NCI-H187 treated with DMSO at 0.1 percent for 48 hours (cell line): ENCODE measurements around the gene PATL2.
"Not testable (repeated sequence)": the region's sequence is repeated elsewhere in the genome, so short reads cannot be mapped to it uniquely, and the experiment has no call there.

Source experiments
- DNase-seq: peaks from one replicate; lab custom pipeline; 2025; lab: John Stamatoyannopoulos, UW

PATL2 gene

GRCh38 chr15:44690245-44690644 is 20.9 kb downstream of the PATL2 start:
- DNase-seq, result not testable (repeated sequence)

GRCh38 chr15:44689318-44689717 is 21.8 kb downstream of the PATL2 start:
- not testable (repeated sequence) for DNase-seq

GRCh38 chr15:44682809-44683682 is 28.1 kb downstream of the PATL2 start:
- peak; percentile 9 for DNase-seq

- no peak for DNase-seq
Measured at GRCh38 chr15:44682211-44682610, 28.9 kb downstream of the PATL2 start.

- DNase-seq, result no peak
Measured at GRCh38 chr15:44676676-44677075, 34.4 kb downstream of the PATL2 start.

GRCh38 chr15:44675911-44676310 is 35.2 kb downstream of the PATL2 start:
- no peak for DNase-seq

DNA sequence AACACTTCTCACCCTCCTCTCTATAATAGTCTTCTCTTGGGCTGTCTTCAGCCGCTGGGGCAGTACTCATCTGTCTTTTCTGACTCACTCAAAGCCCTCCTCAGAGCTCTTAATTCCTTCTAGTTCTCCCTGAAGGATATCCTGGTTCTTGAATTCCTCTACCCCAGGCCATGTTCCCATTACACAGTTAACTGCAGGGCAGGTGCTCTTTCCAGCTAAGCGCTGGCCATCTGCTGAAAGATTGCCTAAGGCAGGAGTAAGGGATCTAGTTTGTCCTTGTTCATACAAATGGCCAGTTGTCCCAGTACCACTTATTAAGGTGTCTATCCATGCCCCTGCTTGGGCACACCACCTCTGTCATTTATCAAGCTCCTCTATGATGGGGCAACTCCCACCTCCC is 37.5 kb downstream of the PATL2 start:
- DNase-seq, result no peak

- no peak for DNase-seq
Measured at GRCh38 chr15:44670087-44670950, 40.8 kb downstream of the PATL2 start.

DNA sequence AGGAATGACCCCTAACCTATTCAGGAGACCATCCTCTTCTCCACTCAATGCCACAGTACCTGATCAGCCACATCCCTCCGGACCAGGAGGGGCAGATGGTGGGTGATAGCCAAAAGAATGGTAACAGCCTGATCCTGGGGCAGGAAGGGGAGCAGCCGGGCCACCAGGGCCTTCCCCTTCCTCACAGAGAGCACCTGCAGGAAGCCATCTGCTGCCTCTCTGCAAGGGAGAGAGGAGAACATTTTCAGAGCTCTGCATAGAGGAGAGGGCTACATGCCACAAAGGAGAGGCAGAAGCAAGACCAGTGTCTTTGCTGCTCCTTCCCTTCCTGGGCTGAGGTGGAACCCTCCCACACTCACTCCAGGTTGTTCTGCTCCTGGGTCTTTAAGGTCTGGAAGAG is 42.2 kb downstream of the PATL2 start:
- DNase-seq, result no peak

DNA sequence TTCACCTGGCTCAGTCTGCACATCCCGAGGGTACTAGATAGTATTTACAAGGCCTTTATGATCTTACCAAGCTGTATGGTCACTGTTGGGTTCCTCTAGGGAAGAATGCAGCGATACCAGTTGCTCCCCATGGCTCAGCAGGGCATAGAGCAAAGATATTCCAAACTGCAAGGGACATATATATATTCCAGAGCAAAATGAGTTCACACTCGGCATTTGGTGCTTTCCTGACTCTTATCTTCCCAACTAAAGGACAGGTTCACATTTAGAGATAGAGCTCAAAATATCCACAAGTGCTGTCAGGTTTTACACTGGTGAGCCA is 44.1 kb downstream of the PATL2 start:
- no peak for DNase-seq

DNA sequence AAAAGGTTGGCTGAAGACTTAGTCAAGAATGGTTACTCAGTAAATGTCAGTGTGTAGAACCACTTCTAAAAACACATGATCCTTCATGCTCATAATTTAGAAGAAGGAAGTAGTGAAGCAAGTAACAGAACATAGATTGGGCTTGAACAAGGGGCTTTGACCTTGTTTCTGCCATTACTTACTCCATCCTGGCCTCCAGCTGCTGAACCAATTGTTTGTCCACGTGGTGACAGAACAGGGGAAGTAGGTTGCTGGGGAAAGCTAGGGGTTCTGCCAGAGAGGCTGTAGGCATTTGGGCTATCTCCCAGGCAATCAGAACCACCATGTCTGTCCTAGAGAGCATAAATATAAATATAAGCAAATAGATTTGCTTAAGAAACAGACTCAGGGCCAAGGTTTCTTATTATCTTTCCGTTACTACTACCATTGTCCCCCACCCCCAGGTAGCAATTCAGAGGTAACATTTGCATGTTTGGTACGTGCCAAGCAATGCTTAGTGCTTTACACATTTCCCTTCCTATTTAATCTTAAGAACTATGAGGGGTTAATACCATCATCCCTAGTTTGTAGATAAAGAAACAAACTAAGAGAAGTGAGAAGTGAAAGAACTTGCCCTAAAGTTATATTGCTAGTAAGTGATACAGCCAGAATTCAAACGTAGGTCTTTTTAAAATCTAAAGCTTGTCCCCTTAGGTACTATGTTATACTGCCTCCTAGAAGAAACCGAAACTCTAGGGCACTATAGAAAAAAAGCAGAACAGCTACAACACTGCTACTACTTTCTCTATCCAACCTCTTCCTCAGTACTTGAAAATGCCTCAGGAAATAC is 44.7 kb downstream of the PATL2 start:
- no peak for DNase-seq

- DNase-seq, result peak; percentile 67
Measured at GRCh38 chr15:44663410-44664308, 47.5 kb downstream of the PATL2 start, which contains the start of gene SPG11. Gene SPG11 (minus strand): TSS chr15:44663662. CDS start chr15:44663647, 15 bp downstream.

DNA sequence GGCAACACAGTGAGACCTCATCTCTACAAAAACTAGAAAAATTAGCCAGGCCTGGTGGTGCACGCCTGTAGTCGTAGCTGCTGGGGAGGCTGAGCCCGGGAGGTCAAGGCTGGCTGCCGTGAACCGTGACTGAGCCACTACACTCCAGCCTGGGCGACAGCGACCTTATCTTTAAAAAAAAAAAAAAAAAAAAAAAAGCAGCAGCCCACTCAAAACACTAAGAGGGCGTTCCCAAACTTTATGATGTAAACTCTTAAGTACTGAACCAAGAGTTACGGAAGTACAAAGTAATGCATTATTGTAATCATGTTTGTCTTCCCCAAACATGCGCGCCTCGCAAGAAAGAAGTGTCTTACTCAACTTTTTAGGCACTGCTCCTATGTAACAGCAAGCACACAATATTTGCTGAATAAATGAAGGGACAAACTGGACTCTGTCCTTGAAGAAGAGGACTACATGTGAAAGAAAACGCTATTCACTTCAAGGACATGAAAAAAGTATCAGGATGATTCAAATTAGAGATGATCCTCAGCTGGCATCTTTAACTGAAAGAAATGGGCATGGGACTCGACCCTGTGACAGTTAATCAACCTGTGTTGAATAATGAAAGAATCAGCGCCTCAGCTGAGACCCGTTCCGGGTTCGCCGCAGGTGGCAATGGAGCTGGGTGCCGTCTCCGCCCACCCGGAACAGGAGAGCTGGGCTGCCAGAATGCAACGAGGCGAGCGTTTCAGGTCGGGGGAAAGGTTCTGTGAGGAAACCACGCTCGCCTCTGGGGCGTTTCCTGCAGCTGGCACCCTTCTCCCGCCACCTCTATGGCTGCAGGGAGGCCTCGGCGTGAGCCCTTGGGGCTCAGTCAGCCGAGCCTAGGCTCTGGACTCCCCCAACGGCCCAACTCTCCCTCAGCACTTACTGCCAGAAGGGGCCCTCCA is 48.4 kb downstream of the PATL2 start:
- no peak for DNase-seq

DNA sequence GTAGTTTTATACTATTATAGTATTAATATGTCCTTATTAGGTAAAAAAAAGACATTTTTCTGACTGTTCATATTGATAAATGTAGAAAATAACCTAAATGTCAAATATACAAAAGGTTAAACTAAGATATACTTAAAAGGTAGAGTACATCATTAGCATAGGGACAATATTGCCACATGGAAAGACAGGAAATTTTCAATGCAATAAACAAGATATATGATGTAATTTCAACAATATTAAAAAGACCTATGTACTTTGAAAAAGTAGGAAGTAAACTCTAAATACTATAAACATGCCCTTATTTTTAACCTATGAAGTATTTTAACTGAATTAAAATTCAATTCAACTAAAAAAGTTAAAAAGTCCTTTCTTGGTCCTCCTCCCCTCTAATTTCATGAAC is 49.5 kb downstream of the PATL2 start:
- no peak for DNase-seq

DNA sequence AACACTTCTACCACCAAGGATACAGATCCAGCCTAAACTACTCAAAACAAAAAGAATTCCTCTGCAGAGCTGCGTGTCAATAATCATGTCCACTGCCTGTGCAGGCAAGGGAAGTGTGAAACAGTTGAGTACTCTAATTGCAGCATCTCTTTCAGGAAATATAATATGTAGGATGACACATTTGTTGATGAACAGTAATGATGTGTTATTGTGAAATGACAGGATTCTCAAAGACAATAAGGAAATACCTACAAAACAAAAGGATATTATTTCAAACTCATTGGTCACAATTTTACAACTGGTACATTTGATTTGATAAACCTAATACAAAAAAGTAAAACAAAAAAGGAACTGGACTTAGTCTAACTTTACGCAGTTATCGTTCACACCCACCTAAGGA is 52.1 kb downstream of the PATL2 start:
- DNase-seq, result no peak

DNA sequence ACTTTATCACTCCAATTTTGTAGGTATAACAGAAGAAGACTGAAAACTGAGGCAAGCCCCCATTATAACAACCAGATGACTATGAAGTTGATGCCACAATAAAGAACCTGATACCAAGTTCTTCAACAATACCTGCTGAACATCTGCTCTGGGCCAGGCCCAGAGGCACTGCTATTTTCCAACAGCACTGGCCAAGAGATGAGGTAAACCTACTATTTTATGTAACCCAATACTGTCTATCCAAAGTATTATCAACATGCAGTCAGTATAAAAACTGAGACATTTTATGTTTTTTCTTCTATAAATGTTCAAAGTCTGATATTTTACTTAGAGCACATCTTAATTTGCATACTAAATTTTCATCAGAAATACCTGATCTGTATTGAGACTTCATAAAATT is 53.7 kb downstream of the PATL2 start:
- no peak for DNase-seq

DNA sequence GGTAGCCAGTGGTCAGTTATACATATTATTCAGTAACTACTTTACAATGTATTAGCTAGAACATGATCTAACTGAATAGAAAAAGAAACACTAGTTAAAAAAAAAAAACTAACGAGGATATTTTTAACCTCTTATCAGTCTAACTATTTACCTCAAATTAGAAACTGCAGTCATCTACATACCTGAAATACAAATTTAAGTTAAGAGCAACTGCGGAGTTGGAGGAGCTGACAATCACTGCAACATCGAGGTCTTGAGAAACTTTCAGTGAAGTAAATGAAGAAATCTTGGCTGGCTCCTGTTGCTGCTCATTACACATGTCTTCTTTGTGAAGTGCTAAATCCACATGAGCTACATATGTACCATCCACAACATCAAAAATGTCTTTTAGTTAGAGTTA is 54.2 kb downstream of the PATL2 start:
- DNase-seq, result no peak

DNA sequence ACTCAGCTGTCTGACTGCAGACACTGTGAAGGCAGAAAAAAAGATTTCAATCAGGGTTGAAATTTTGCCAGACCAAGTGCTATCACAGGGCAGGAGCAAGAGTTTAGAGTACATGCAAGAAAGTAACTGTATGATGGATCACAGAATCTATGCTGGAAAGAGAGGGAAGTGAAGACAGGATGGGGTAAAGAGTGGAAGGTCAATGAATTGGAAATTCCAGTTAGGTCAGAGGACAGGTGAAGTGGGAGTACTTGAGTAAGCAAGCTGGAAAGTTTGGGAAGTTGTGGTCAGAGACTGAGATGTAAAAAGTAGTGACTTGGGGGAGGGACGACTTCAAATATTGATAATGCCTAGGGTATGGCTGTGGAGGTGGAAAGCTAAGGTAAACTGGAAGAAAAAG is 54.8 kb downstream of the PATL2 start:
- DNase-seq, result no peak

DNA sequence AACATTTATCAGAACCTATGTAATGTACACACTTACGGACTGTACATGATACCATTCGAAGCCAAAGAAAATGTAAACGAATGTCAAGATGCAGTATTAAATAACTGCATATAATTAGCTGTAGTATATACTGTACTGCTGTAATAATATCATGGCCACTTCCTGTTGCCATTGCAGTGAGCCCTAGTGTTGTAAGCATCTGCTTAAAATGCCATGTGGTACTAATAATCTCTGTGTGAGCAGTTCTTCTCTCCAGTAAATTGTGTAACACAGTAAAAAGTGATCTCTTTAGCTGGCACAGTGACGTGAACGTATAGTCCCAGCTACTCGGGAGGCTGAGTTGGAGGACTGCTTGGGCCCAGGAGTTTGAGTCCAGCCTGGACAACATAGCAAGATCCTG is 56.3 kb downstream of the PATL2 start:
- DNase-seq, result no peak

GRCh38 chr15:44647637-44648036 is 63.5 kb downstream of the PATL2 start:
- no peak for DNase-seq
